K562 (cell line): Measurements from ENCODE around the gene DNAH17. TPM values are rescaled to one million over a fixed set of nuclear protein-coding genes. Genes with fewer than 3 reads are reported as not detected.

Source experiments
- ATAC-seq: fragments of 200-7000 bp; cut with Tn5 transposase; 3 replicates; pipeline ENCODE4 v1.9.1; 2020; ENCODE audit warnings: moderate library complexity
- BruUV-seq: library from RNA; stranded (reverse); fragments of 400-500 nt; replicated peaks from 2 replicates; lab custom pipeline; 2021; lab: Mats Ljungman, UMichigan
- CTCF ChIA-PET: fragments of 300-600 bp; formaldehyde crosslinking; extraction: SDS; loops from one replicate; lab custom pipeline; 2021; ENCODE audit warnings: low intra/inter-chr PET ratio; lab: Yijun Ruan, JAX
- POLR2A ChIA-PET: fragments of 300-600, 350-650 bp; sonication (Branson Sonifier 250); formaldehyde crosslinking; extraction: SDS; loops from one replicate; lab custom pipeline; 2021; ENCODE audit warnings: antibody characterized with exemption, inconsistent platforms; lab: Yijun Ruan, JAX
- DNase-seq, 4 experiments: peaks; one replicate each; pipeline versions ENCODE4 v3.0.0 to v3.0.0-alpha.2; 2011 to 2018; ENCODE audit warnings: low spot score in 3 of 4, mixed read lengths in 3 of 4; ENCODE audit errors: extremely low read depth in 1 of 4
- FAIRE-seq: peaks from 2 replicates; lab custom pipeline; 2011; peaks lifted over from hg19 to GRCh38; lab: Jason Lieb, UNC
- H2AFZ ChIP-seq: 2 replicates; pipeline ENCODE4 v1.6.0; 2011; ENCODE audit warnings: low read depth, low read length, control low read depth, inconsistent platforms
- H3K27ac ChIP-seq: fragments of 200-600 bp; 3 replicates; pipeline ENCODE4 v1.8.0; 2011; ENCODE audit warnings: low read depth, mild to moderate bottlenecking, control low read depth, inconsistent platforms, low read length, moderate library complexity, mixed read lengths; ENCODE audit errors: extremely low read depth
- H3K27me3 ChIP-seq, 2 experiments: fragments of 300-600 bp in 1 of 2; 2 replicates in 1 of 2; 3 replicates in 1 of 2; pipeline versions ENCODE4 v1.6.0 to v1.8.0; 2011; ENCODE audit warnings: inconsistent platforms in 2 of 2, low read length in 2 of 2, mild to moderate bottlenecking in 1 of 2, mixed read lengths in 1 of 2, moderate library complexity in 1 of 2; ENCODE audit not compliant: control insufficient read depth in 2 of 2, insufficient read depth in 2 of 2
- H3K36me3 ChIP-seq: fragments of 300-600 bp; 3 replicates; pipeline ENCODE4 v1.8.0; 2011; ENCODE audit warnings: mild to moderate bottlenecking, low read length, inconsistent platforms; ENCODE audit not compliant: control insufficient read depth, insufficient read depth
- H3K4me1 ChIP-seq, 2 experiments: fragments of 200-600 bp in 1 of 2; replicated peaks in 1 of 2; 2 replicates in 1 of 2; 3 replicates in 1 of 2; pipeline versions ENCODE4 v1.5.1 to v1.8.0; 2011; ENCODE audit warnings: inconsistent platforms in 2 of 2, low read length in 2 of 2, mild to moderate bottlenecking in 1 of 2, mixed read lengths in 1 of 2, moderate library complexity in 1 of 2; ENCODE audit not compliant: control insufficient read depth in 2 of 2, insufficient read depth in 2 of 2
- H3K4me2 ChIP-seq: 2 replicates; pipeline ENCODE4 v1.6.1; 2011; ENCODE audit warnings: low read length, control low read depth, inconsistent platforms, mixed read lengths; ENCODE audit not compliant: insufficient read depth
- H3K4me3 ChIP-seq: fragments of 200-600 bp; sonication (generic), shearing (Covaris generic); 2 replicates; pipeline ENCODE4 v1.5.1; 2016; ENCODE audit warnings: control low read depth, inconsistent platforms
- H3K79me2 ChIP-seq: fragments of 200-600 bp; 3 replicates; pipeline ENCODE4 v1.8.0; 2011; ENCODE audit warnings: low read length, inconsistent platforms; ENCODE audit not compliant: control insufficient read depth, insufficient read depth
- H3K9ac ChIP-seq, 2 experiments: 2 replicates each; pipeline versions ENCODE4 v1.6.0 to v1.6.1; 2011; ENCODE audit warnings: low read depth in 2 of 2, low read length in 2 of 2, control low read depth in 1 of 2, inconsistent platforms in 1 of 2, mild to moderate bottlenecking in 1 of 2, mixed read lengths in 1 of 2; ENCODE audit not compliant: insufficient read depth in 1 of 2
- H3K9me1 ChIP-seq: one replicate; pipeline ENCODE4 v1.6.0; 2011; ENCODE audit warnings: inconsistent platforms, mild to moderate bottlenecking, low read length, moderate library complexity; ENCODE audit not compliant: control insufficient read depth, insufficient read depth
- H3K9me3 ChIP-seq: replicated peaks from 2 replicates; pipeline ENCODE4 v1.5.1; 2011; ENCODE audit warnings: low read depth, low read length, inconsistent platforms; ENCODE audit not compliant: control insufficient read depth, insufficient read depth
- H4K20me1 ChIP-seq: replicated peaks from 2 replicates; pipeline ENCODE4 v1.6.1; 2011; ENCODE audit warnings: low read length, inconsistent platforms, mixed read lengths; ENCODE audit not compliant: control insufficient read depth, insufficient read depth
- BHLHE40 ChIP-seq: IDR thresholded peaks from 2 replicates; pipeline ENCODE4 v1.6.1; 2011; ENCODE audit warnings: low read length, improper control_type of control experiment
- CREM ChIP-seq: IDR thresholded peaks from 2 replicates; pipeline ENCODE4 v1.6.1; 2014; ENCODE audit warnings: antibody characterized with exemption, low read depth
- ELF2 ChIP-seq: fragments of 250-450 bp; sonication (Bioruptor Pico); IDR thresholded peaks from 2 replicates; pipeline ENCODE4 v1.5.0; 2021; ENCODE audit warnings: mild to moderate bottlenecking
- FOSL1 ChIP-seq: fragments of 200-800 bp; sonication (Bioruptor generic); conservative IDR thresholded peaks from 2 replicates; pipeline ENCODE4 v1.6.1; 2016; ENCODE audit warnings: missing genetic modification characterization, missing compliant biosample characterization
- HOXB6 ChIP-seq: fragments of 250-450 bp; sonication (Bioruptor Pico); IDR thresholded peaks from 2 replicates; pipeline ENCODE4 v1.5.1; 2022; ENCODE audit warnings: mild to moderate bottlenecking, borderline replicate concordance
- SMC3 ChIP-seq: conservative IDR thresholded peaks from 2 replicates; pipeline ENCODE4 v1.6.1; 2011; ENCODE audit warnings: low read depth, low read length, improper control_type of control experiment; ENCODE audit not compliant: insufficient read depth
- ZNF143 ChIP-seq: sonication (generic); formaldehyde crosslinking; IDR thresholded peaks from 2 replicates; pipeline ENCODE4 v1.9.0; 2022; ENCODE audit warnings: mild to moderate bottlenecking, missing genetic modification reagents
- ZNF324 ChIP-seq: fragments of 250-450 bp; sonication (Bioruptor Pico); IDR thresholded peaks from 2 replicates; pipeline ENCODE4 v1.4.0; 2020; ENCODE audit warnings: mild to moderate bottlenecking
- WGBS: fragments of 100-300 bp; shearing (Covaris generic); methylation state at CpG from one replicate; pipeline ENCODE4 v1.1.6; 2016; ENCODE audit warnings: low coverage, mixed read lengths; ENCODE audit not compliant: insufficient coverage; ENCODE audit errors: missing lambda C conversion rate; 5-methylcytosine and 5-hydroxymethylcytosine counted together
- in situ Hi-C: fragments of 300-500 bp; cut with MboI; formaldehyde crosslinking; loops from 4 replicates; pipeline ENCODE4 v1.15.0; 2018; ENCODE audit warnings: inconsistent platforms, mixed read lengths
- intact Hi-C: fragments of 100-400 bp; cut with micrococcal nuclease; formaldehyde crosslinking; loops from 2 replicates; pipeline ENCODE4 v1.14.2; 2022
- polyA plus RNA-seq, 8 experiments: library from polyadenylated mRNA; depleted of rRNA in 4 of 8; stranded (reverse) in 5 of 8; unstranded in 3 of 8; fragments of >200 nt; fragmentation: Nextera tagmentation in 2 of 8; fragmentation: Illumina TruSeq in 1 of 8; extraction: Ambion mirVana in 2 of 8; extraction: Trizol in 1 of 8; gene quantifications; 2 replicates each; pipeline versions ENCODE4 v1.2.1 to v1.2.3, GENCODE V29; 2011 to 2014; ENCODE audit warnings: inconsistent platforms in 1 of 8, missing spikeins in 1 of 8
- total RNA-seq, 7 experiments: library from RNA; depleted of rRNA in 6 of 7; stranded (reverse); fragments of >200 nt in 6 of 7; fragmentation: Illumina TruSeq in 2 of 7; extraction: Trizol in 2 of 7; gene quantifications; 2 replicates each; pipeline versions ENCODE4 v1.2.1 to v1.2.3, GENCODE V29; 2011 to 2021; ENCODE audit warnings: low replicate concordance in 1 of 7
- TF ChIP-seq, protein P1 (sequence below), 2 experiments: fragments of 450-650 bp in 1 of 2; sonication (generic) in 1 of 2; formaldehyde crosslinking in 1 of 2; IDR thresholded peaks in 1 of 2; conservative IDR thresholded peaks in 1 of 2; 2 replicates each; pipeline versions ENCODE4 v1.6.1 to v1.8.1; 2016 to 2023; ENCODE audit warnings: mild to moderate bottlenecking in 2 of 2, moderate library complexity in 2 of 2, inconsistent platforms in 1 of 2, missing genetic modification reagents in 1 of 2

Gene DNAH17
- total and polyA plus RNA-seq, 9 of the 15 experiments (the other 6 are each of a cell fraction or from before 2014, with no cell fraction given), result under 0.01 to 0.06 (median 0.03) TPM; not detected in 5

DNA sequence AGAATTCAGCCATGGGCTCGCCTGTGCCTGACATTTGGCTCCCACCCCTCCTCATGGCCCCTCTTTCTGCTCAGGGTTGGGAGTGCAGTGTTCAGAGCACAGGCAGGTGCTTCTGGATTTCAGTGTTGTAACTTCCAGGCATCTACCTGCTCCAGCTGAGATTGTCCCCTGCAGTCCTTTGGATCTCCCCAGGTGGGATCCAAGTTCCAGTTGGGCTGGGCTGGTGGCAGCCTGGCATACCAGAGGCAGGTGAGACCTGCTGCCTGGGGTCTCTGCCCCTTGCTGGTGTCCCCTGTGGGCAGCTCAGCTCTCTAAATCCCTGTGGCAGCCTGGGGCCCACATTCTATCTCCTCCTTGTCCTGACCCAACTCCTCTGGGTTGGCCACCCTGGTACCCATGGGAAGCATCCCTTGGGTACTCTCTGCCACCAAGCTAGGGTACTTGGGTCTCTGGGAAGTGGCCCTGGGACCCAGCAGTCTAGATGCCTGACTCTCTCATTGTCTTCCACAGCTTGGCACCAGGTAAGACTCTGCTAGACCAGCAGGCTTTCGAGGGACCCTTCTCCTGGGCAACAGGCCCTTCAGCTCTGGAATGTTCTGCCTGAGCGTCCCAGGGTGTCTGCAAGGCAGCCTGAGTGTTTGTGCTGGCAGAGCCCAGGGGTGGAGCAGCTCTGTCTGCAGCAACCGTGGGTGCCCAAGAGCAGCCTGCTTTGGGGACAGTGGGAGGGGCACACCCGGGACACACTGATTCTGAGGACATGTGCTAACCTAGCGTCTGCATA, 42.5 kb downstream of the DNAH17 start (continued):
- no peak for TF ChIP-seq ZNF324 (CRISPR knock-in tag)
- TF ChIP-seq ZNF143, result no peak

DNA sequence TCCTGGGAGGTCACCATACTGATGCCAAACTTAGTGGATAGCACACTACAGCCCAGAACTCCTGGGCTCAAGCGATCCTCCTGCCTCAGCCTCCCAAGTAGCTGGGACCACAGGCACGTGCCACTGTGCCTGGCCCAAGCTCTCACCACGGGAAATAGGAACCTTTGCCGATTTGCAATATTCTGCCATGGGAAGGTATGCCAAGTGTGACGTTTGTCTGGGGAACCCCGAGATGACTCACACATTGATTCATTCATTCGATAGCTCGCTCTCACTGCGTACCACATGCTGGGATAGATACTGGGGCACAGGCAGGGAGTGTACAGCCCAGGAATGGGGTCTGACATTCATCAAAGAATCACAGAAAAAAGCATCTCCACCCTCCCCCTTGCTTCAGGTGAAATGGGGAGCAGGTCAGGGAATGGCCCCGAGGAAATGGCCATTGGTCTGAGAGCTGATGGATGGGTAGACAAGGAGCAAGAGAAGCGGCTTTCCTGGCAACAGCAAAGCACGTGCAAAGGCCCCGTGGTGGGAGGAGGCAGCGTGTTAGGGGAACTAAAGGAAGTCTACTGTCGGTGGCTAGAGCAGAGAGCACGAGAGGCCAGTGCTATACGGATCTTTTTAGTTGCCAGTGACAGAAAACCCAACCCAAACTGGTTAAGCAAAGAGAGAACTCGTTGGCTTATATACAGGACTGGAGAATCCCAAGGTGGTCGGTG, 44.1 kb downstream of the DNAH17 start:
- H3K9ac ChIP-seq, result 0 out of 4 replicates have a peak overlapping the region, but pooled peaks of 1 of the 2 experiments have one; percentile 26
- no peaks in the 10 kb centered on the region for H3K9me3 ChIP-seq
- H3K4me1 ChIP-seq, result peaks cover 0 to 5% of the 10 kb centered on the region in 2 experiments; a peak in 2 of 5 replicates
- WGBS, result 2% methylated on average over 19 of the region's 19 CpGs
- H4K20me1 ChIP-seq, result peaks cover 3% of the 10 kb centered on the region
- H3K4me3 ChIP-seq, result no peak overlapping the region
- CTCF ChIA-PET, result no interaction called here
- H3K9me1 ChIP-seq, result peaks cover 2% of the 10 kb centered on the region
- peaks cover 37 to 75% of the 10 kb centered on the region in 2 experiments for H3K27me3 ChIP-seq
- no peaks in the 10 kb centered on the region for H3K79me2 ChIP-seq
- in situ Hi-C loops, result no loop called here
- no TSS peak for BruUV-seq
- intact Hi-C loops, result no loop called here
- H3K27ac ChIP-seq, result no peak overlapping the region
- TF ChIP-seq FOSL1 (tag) (peak; percentile 57), HOXB6 (CRISPR knock-in tag) (no peak), CREM (0 out of 2 replicates have a peak, but pooled peaks have one; percentile 6), ELF2 (no peak), SMC3 (no peak), BHLHE40 (peak; percentile 24; the same call in 1 of the 2 replicates)
- TF ChIP-seq, protein P1, sequence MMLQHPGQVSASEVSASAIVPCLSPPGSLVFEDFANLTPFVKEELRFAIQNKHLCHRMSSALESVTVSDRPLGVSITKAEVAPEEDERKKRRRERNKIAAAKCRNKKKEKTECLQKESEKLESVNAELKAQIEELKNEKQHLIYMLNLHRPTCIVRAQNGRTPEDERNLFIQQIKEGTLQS (IDR thresholded peaks at IDR 0.05), result peak; percentile 54; the same call in 1 of the 2 replicates
- TF ChIP-seq, protein P1 (CRISPR knock-in tag; conservative IDR thresholded peaks at IDR 0.05), result no peak
- H3K36me3 ChIP-seq, result no peaks in the 10 kb centered on the region
- POLR2A ChIA-PET, result interaction anchor here (0.6 to 1.1 kb wide), 2 partner anchors 14 to 26 kb away, joined by 3 read pairs; no protein-coding TSS in a partner anchor
- FAIRE-seq (no peak), DNase-seq (no peak), ATAC-seq (no peak)
- H3K4me2 ChIP-seq, result no peak overlapping the region
- H2AFZ ChIP-seq, result no peak overlapping the region
